AML-193 (cell line): ENCODE data around the gene FANK1.

Source experiments
- DNase-seq, 2 experiments: peaks; one replicate each; lab custom pipeline; 2025; lab: John Stamatoyannopoulos, UW

Gene FANK1

DNA sequence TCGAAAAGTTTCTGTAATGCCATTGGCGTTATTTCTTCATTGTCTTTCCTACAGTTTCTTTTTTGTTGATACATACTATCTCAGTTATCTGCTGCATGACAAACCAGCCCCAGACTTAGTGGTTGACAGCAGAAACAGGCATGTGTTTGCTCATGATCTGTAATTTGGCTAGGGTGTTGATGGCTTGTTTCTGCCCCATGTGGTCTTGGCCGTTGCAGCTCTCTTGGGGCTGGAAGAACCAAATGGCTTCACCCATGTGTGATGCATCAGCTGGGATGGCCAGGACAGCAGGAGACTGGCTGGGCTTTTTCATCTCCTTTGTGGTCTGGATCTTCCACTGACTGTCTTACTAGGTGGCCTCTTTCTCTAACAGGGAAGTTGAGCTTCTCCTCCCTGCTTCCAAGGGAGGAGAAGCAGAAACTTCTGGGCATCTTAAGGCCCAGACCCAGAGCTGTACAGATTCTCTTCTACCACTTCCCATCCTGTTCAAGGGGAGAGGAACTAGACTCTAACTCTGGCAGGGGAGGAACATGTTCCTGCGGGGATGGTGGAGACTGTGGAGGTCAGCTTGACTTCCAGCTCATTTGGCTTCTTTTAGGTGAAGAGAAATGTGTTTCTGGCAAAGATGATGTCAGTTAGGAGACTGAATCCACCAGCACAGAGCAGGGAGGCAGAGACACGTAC lies 89.3 kb downstream of the FANK1 start:
- DNase-seq, result no peak

DNA sequence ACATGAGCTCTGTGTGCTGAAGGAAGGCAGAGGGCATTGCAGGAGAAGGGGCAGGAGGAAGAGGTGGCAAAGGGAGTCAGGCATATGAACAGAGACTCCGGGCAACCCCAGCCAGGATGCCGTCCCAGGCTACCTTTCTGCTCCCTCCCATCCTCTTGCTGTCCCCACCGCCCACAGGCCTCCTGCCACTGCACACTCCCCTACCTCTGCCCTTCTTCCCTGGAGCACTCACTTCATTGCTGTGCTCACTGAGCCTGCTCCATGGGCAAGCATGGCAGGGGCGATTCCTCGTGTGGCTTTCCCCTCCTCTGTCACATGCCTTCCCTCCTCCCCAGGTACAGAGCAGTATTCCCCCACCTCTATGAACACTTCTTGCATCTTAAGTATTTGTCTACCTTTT lies 93.4 kb downstream of the FANK1 start:
- no peak for DNase-seq

DNA sequence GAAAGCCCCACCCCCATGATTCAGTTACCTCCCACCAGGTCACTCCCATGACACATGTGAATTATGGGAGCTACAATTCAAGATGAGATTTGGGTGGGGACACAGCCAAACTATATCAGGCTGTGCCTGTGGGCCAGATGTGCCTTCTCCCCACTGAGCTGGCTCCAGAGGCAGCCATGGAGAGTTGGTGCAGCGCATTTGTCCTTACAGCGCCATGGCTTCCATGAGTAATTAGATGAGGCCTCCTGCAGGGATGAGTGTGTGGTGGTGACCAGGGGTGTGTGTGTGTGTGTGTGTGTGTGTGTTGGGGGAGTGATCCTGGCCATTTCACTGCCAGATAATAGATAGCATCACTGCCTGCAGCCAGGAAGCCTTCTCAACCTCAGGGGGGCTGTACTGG lies 94.6 kb downstream of the FANK1 start:
- DNase-seq, result no peak

DNA sequence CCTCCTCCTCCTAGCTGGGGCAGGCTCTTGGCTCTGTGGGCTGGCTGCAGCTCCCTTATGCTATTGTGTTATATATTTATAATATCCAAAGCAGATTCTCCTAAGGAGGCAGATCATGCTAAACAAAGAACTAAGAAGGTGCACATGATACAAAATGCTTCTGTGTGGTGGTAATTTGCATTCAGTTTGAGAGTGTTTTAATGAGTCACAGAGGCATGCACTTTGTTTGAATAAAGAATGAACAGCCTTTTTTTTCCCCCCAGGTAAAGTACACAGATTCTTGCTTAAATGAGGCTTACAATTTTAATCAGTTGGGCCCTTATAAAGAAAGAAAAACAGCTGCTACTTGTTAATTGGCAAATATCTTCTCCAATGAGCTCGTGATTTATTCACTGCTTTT lies 95.0 kb downstream of the FANK1 start:
- DNase-seq, result no peak

DNA sequence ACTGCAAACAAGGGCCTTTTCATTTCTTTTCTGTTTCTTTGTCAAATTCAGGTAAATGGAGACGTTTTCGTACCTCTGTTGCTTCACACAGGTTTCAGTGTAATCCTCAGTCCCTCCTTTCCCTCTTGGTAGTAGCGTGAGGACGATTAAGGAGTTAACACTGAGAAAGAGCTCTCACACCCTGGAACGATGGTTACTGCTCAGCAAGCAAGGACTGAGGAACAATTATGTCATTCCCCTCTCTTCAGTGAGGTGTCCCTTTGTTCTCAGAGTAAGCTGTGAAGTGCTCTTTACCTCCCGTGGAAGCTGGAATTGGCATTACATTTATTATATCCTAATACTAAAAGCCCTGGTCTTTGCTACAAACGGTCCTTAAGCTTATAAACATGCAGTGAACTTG lies 95.9 kb downstream of the FANK1 start:
- DNase-seq, result no peak

- no peak for DNase-seq
Measured at GRCh38 chr10:125994601-125995000, 98.2 kb downstream of the FANK1 start.

DNA sequence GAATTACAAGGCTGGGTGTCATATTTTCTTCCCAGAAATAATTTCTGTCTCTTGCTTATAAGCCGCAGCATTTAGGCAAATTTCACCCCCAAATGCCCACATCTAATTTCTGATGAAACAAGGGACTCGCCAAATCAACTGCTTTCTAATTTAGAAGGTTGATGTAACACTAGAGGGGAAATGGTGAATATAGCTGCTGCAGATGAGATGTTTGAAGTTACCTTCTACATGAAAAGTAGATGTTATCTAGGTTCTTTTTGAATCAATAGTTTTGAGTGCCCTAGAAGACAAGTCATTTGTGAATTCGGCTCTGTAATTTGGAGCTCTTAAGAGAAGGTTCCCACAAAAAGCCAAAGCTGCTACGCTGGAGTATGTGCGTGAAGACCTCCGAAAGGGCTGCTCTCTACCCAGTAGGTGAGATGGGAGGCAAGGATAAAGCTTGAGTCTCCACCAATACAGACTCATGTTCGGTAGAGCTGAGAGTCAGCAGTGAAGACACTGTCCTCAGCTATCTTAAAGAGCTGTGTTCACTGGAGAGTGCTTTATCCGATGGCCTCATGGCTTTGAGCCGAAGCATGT lies 99.5 kb downstream of the FANK1 start:
- no peak for DNase-seq

GRCh38 chr10:125997586-125997985 lies 101.2 kb downstream of the FANK1 start:
- DNase-seq, result no peak

GRCh38 chr10:125999694-126000093 lies 103.3 kb downstream of the FANK1 start:
- no peak for DNase-seq

- DNase-seq, result no peak
Measured at GRCh38 chr10:126001576-126001975, 105.2 kb downstream of the FANK1 start.

- DNase-seq, result no peak
Measured at GRCh38 chr10:126004752-126005151, 108.4 kb downstream of the FANK1 start.

GRCh38 chr10:126006264-126006663 lies 109.9 kb downstream of the FANK1 start:
- DNase-seq, result no peak

GRCh38 chr10:126006906-126007305 lies 110.5 kb downstream of the FANK1 start:
- DNase-seq, result no peak

DNA sequence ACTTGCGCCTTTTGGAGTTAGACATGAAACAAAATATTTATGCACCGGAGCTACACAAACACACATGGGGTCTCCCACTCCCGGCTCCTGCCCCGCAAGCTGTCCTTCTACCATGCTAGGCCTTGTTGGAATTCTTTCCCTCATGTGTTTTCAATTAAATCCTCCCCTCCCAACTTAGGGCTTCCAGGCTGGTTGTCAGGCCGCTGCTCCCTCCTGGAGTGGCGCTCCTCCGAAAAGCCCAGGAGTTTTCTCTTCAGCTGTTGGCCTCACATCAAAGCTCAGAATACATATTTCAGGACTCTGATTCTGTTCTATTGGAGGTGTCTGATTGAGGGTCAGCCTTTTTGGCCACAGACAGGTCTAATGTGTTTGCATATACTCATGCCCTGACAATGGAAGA lies 113.3 kb downstream of the FANK1 start:
- no peak for DNase-seq

DNA sequence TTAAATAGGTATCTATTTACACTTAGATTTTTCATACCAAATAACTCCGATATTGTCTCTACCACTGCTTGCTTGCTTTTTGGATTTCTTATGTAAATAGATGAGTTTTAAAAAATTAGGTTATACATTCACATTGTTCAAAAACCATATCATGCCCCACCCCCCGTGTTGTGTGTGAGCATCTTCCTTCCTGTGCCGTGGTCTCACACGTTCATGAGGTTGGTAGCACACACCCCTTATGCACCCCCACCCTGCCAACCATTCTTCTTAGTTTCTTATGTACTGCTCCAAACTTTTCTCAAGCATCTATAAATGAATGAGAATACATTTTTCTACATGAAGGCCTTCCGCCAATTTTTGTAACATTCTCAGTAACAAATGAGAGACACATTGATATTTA lies 115.6 kb downstream of the FANK1 start:
- no peak for DNase-seq

- no peak for DNase-seq
Measured at GRCh38 chr10:126012485-126012884, 116.1 kb downstream of the FANK1 start.

DNA sequence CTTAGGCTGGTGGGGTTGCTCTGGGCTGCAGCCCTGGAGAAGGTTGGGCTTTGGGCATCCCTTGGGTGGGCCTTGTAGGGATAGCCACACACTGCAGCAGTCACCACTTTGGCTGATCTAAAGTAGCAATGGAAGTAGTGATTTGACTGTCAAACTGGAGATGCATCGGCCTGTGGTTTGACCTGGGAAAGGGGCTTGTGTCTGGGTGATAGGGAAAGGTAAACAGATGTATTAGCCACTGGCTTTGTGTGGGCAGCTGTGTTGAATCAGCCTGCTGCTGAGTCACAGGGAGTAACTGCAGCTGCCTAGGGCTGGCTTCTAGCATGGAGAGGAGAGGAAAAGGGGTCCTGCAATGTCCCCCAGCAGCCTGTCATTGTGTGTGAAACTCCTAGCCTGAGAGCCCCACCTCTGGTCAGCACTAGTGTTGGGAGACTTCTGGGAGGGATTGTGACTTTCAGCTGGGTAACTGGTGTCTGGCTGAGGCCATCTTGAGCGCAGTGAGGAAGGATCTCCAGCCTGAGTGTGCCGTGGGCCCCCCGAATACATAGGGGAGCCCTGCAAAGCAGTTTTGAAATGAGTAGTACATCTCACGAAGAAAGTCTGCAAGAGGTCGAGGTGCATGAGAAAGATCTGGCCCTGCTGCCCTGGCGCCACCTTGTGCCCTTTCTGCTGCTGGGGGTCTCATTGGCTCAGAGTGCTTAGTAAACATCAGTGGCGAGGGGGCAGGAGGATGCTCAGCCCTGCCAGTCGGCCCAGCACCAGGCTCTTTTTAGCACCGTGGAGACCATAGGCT lies 117.3 kb downstream of the FANK1 start:
- no peak for DNase-seq

GRCh38 chr10:126014309-126014708 lies 117.9 kb downstream of the FANK1 start:
- no peak for DNase-seq

DNA sequence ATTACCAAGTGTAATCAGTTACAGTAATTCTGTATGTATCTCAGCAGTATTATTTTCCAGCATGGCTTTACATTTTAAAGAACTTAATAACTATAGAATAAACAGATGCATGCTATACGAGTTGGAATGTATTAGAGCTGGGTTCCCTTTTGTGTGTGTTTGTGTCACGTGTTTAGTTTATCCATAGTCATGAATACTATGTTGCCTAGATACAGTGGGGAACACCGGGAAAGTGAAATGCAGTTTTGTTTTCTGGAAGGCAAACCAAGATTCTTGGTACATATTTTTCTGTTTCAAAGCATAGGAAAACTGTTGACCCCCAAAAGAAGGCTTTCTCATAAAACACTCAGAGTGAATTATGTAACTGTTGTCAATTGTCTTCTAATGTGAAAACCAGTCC lies 119.0 kb downstream of the FANK1 start:
- no peak for DNase-seq

- DNase-seq, result no peak
Measured at GRCh38 chr10:126016156-126016805, 119.9 kb downstream of the FANK1 start.

GRCh38 chr10:126016882-126017281 lies 120.5 kb downstream of the FANK1 start:
- DNase-seq, result no peak

DNA sequence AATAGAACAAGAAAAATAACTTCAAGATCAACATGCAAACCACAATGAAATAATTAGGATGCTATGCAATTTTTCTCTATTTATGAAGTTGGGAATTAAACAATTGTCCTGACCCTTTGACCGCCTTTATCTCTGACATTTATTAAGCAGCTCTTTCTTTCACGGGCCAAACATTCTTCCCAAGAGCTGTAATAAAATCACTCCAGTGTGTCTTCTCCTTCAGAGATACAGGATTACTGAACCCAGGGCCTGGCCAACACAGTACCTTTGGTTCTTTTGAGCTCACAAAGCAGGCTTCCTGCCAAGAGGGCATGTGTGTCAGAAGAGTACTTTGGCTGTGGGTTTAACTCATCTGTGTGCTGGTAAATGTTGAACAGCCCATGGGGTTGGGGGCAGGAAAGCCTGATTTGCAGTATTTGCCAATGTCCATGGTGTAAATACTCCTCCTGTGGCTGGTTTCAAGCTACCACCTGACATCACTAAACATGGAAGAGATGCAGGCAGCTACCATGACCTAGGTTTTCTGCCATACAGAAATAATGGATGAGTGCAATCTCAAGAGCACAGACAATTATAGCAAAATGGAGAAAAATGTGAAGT lies 121.7 kb downstream of the FANK1 start:
- DNase-seq, result no peak
